ENCODE data around the gene GPS2.

The GPS2 gene

DNA sequence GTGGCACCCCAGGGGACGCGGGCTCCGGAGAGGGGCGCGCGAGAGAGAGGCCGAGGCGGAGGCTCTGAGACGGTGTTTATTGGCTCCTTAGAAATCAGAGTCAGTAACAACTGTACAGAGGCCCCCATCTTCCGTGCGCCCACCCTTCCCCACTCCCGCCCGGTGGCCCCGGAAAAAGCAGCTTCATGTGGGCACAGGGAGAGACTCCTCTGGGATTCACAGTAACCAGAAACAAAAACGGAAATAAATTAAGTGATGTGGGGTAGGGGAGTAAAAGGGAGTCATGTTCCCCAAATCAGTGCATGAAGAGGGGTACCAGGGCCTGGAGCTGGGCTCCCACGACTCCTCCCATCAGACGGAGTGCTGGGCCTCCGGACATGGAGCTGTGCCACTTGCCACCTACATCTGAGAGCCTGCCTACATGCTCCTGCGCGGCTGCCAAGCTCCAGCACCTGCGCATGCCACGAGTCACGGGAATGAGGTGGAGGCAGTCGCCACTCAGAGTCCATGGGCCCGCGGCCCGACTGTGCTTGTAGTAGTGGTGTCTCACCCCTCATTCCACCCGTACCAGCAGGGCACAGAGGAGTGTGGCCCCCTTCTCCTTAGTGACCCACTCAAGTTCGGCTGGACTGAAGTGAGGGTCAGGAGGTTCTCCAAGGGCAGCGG is 543 bp upstream of the GPS2 start:
- DNase-seq, result no peak

GRCh38 chr17:7313890-7314718 is 1.1 kb downstream of the GPS2 start:
- DNase-seq, result no peak

DNA sequence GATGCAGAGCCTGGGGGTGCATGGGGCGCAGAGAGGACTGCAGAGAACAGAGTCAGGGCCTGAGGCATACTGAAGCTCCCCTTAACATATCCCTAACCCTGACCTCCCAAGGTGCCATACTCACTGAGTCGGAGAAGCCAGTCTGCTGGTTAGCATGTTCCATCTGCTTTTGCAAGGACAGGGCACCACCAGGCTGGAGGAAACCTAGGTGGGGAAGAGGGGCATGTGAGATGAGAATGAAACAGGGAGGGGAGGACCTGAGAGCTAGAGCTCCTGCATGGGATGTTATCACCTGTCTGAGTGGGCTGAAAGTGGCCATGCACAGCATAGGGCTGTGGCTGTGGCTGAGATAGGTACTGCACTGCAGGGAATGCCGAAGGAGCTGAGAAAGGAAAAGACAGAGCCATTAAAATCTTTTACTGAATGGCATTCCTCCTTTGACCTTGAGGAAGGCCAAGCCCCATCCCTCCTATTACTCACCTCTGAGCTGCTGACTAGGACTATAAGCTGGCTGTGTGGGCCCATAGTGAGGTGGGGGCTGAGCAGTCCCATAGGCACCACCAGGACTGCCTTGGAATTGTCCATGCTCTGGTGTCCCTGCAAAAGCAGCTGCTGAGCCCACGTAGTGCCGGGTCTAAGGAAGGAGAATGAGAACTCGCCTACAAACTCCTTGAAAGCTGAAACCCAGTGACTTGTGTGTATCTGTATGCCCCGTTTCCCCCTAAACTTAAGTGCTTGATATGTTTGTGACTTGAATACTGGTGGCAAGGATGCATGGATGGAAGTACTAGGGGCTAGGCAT is 1.9 kb downstream of the GPS2 start:
- DNase-seq, result no peak

DNA sequence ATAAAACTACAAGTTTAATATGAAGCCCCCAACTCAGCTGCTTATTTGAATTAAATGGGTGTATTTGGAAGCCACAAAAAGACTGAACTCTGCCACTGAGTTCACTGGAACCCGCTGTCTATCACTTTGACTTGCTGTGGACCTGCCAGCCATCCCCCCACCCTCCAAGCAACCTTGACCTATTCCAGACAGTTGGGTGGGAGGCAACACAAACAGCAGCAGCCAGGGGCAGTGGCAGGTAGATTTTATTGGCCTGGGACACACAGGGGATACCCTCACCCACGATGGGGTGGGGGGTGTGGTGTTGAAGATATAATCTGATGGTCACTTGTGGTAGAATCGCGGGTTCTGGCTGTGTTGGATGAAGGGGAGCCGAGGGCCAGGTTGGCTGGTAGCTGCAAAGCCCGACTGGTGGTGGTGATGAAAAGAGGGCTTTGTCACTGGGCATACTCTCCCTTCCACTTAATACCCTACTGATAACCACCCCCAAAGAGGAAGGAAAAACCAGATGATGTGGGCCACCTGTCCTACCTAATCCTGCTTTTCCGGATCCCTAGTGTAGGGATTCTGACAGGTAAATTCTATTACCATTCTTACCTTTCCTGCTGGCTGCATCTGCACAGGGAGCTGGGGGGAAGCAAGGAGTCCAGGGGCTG is 2.6 kb downstream of the GPS2 start:
- no peak for DNase-seq

DNA sequence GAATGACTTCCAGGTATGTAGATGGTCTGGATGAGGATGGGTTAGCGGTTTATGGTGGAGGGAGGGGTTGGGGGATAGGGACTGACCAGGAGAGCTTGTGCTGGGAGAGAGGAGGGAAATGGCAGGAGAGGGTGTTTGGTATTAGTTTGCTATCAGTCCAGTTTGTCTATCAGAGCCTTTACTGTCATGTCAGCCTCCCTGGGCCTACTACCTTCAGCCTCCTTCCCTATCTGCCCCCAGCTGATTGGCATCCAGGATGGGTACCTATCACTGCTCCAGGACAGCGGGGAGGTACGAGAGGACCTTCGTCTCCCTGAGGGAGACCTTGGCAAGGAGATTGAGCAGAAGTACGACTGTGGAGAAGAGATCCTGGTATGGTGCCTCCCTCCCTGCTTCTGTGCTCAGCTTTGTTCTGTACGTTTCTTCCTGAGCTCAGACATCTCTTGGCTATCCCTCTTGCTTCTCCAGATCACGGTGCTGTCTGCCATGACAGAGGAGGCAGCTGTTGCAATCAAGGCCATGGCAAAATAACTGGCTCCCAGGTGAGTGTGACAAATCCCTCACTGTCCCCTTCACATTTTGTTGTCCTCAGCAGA is 4.0 kb downstream of the GPS2 start:
- DNase-seq, result no peak

DNA sequence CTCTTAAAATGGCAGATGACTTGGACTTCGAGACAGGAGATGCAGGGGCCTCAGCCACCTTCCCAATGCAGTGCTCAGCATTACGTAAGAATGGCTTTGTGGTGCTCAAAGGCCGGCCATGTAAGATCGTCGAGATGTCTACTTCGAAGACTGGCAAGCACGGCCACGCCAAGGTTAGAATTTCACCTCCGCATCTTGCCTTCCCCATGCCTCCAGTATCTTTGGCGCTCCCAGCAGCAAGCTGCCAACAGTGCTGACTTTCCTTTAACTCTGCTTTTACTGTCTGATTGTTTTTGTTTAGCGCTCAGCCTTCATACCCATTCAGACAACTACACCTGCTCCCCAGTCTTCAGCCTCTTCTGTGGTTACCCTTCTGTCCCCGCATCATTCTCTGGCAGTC is 5.5 kb downstream of the GPS2 start:
- DNase-seq, result no peak

GRCh38 chr17:7308625-7309433 is 6.3 kb downstream of the GPS2 start:
- DNase-seq, result peak; percentile 83

- no peak for DNase-seq
Observed at GRCh38 chr17:7307686-7308624, 7.2 kb downstream of the GPS2 start.

- DNase-seq, result peak; percentile 100
Observed at GRCh38 chr17:7306911-7307685, 8.1 kb downstream of the GPS2 start, which contains the start of gene EIF5A. EIF5A (plus strand) TSS chr17:7307628; CDS start chr17:7309636, 2,008 bp downstream.

DNA sequence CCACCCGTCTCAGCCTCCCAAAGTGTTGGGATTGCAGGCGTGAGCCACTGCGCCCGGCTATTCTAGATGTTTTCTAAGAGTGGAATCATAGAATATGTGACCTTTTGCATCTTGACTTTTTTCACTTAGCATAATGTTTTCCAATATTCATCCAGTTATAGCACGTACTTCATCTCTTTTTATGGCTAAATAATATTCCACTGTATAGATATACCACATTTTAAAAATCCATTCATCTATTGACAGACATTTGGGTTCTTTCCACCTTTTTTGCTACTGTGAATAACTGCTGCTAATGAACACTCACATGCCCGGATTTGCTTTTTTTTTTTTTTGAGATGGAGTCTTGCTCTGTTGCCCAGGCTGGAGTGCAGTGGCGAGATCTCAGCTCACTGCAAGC is 11.0 kb downstream of the GPS2 start:
- no peak for DNase-seq

GRCh38 chr17:7296189-7296861 is 18.8 kb downstream of the GPS2 start:
- DNase-seq, result peak; percentile 84

DNA sequence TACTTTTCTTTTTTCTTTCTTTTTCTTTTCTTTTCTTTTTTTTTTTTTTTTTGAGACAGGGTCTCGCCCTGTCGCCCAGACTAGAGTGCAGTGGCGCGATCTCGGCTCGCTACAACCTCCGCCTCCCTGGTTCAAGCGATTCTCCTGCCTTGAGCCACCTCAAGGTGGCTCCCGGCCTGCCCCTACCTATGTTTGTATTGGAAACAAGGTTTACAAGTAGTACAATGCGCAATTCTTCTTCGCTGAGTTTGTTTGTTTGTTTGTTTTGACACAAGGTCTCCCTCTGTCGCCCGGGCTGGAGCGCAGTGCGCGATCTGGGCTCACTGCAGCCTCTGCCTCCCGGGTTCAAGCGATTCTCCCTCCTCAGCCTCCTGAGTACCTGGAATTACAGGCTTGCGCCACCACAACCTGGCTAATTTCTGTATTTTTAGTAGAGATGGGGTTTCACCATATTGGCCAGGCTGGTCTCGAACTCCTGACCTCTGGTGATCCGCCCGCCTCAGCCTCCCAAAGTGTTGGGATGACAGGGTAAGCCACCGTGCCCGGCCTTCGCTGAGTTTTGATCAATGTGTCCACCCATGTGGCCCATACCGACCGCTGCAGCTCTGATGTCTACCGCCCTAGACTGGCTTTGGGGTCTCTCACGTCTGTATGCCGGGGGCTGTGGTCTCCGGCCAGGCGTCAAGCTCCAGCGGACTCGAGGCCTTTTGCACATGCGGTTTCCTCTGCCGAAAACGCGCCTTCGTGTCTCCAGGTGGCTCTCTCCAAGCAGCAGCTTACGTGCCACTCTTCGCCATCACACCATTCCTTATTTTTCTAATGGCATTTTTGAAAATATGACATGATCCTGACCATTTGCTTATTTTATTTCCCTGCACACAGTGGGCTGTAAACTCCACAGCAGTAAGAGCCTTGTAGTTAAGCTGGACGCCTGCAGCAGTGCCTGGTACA is 19.7 kb downstream of the GPS2 start:
- no peak for DNase-seq

GRCh38 chr17:7294614-7295153 is 20.5 kb downstream of the GPS2 start, which contains the start of gene YBX2:
YBX2 (minus strand) TSS chr17:7294639; CDS start chr17:7294500, 139 bp downstream.
- DNase-seq, result peak; percentile 55

GRCh38 chr17:7293816-7294613 is 21.1 kb downstream of the GPS2 start:
- no peak for DNase-seq

DNA sequence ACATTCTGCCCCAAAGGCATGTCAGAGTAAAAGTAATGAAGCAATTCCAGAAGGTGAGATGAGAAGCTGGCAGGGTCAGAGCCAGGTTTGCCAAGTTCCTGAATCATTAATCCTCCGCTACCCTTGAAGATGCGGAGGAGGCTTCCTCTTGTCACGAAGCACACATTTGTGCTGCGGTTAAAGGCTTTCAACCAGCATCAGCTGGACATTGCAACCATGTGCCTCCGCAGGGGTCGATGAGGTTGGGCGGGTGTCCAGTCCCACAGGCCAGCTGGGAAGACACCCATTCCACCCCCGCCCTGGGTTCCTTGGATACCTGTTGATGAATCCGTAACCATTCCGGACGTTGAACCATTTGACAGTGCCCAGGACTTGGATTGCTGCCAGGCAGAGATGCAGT is 22.0 kb downstream of the GPS2 start:
- DNase-seq, result no peak

DNA sequence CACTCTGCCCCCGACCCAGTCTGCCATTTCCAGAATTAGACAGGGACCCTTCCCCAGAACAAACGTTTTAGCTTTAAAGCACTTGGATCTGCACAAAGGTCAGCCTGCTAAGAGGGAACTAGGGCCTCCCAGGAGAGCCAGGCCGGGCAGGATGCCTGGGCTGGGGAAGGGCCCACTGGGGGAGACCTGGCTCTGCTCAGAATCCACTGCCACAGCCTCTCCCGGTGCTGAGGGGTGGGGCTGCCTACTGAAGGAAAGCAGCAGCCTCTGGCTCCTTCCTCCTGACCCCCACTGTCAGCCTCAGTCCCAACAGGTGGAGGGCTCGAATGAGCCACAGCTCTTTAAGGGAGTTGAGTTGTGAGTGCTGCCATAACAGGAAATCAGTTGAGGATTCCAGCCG is 22.4 kb downstream of the GPS2 start:
- DNase-seq, result no peak

- no peak for DNase-seq
Observed at GRCh38 chr17:7292194-7292593, 23.0 kb downstream of the GPS2 start.
